Transverse colon (tissue), 4 donors: ENCODE data around the gene LTA. TPM values are rescaled to one million over a fixed set of nuclear protein-coding genes. Genes with fewer than 3 reads are reported as not detected.

Experiments
- DNase-seq: peaks from one replicate; pipeline ENCODE4 v3.0.0-alpha.2; 2019
- H3K27ac ChIP-seq, 4 donors: fragments of 200-600 bp; sonication (generic); 2 replicates each; pipeline ENCODE4 v1.5.1; 2016 to 2018; ENCODE audit warnings: inconsistent platforms in 4 of 4
- H3K27me3 ChIP-seq: fragments of 200-600 bp; sonication (generic); 2 replicates; pipeline ENCODE4 v1.5.1; 2017; ENCODE audit warnings: inconsistent platforms
- H3K36me3 ChIP-seq, 4 donors: fragments of 200-600 bp; sonication (generic); 2 replicates each; pipeline ENCODE4 v1.5.1; 2017 to 2019; ENCODE audit warnings: inconsistent platforms in 4 of 4
- H3K4me1 ChIP-seq, 4 donors: fragments of 200-600 bp; sonication (generic); 2 replicates each; pipeline ENCODE4 v1.5.1; 2017 to 2020; ENCODE audit warnings: inconsistent platforms in 4 of 4
- H3K4me3 ChIP-seq, 4 donors: fragments of 200-600 bp; sonication (generic); 1 replicate in 1 of 4; 2 replicates in 3 of 4; pipeline versions ENCODE4 v1.5.1 to v1.6.1; 2017 to 2019; ENCODE audit warnings: inconsistent platforms in 4 of 4
- H3K9me3 ChIP-seq, 2 donors: fragments of 200-600 bp; sonication (generic); 2 replicates each; pipeline ENCODE4 v1.5.1; 2017 to 2019; ENCODE audit warnings: inconsistent platforms in 2 of 2
- CTCF ChIP-seq, 5 experiments: fragments of 200-600 bp in 3 of 5; fragments of 450-650 bp in 2 of 5; sonication (generic) in 3 of 5; IDR thresholded peaks; 1 replicate in 2 of 5; 2 replicates in 3 of 5; pipeline ENCODE4 v1.5.1; 2016 to 2017; ENCODE audit warnings: antibody characterized with exemption in 5 of 5, inconsistent platforms in 3 of 5, mild to moderate bottlenecking in 2 of 5, moderate library complexity in 1 of 5
- EP300 ChIP-seq: sonication (generic); formaldehyde crosslinking; IDR thresholded peaks from one replicate; pipeline ENCODE4 v1.6.1; 2017; ENCODE audit warnings: antibody characterized with exemption, low read depth
- POLR2A ChIP-seq: fragments of 450-650 bp; IDR thresholded peaks from one replicate; pipeline ENCODE4 v1.6.1; 2016; ENCODE audit warnings: antibody characterized with exemption, mild to moderate bottlenecking, moderate library complexity
- POLR2AphosphoS5 ChIP-seq, 3 donors: sonication (generic); formaldehyde crosslinking; IDR thresholded peaks; one replicate each; pipeline ENCODE4 v1.6.1; 2016; ENCODE audit warnings: antibody characterized with exemption in 3 of 3
- WGBS, 2 donors: methylation state at CpG; one replicate each; pipeline ENCODE4 v1.1.5; 2018; ENCODE audit warnings: low coverage in 1 of 2; 5-methylcytosine and 5-hydroxymethylcytosine counted together
- in situ Hi-C, 4 donors: fragments of 200-750 bp; cut with MboI; loops; one replicate each; pipeline versions ENCODE4 v1.15.0 to v1.15.1; 2017; ENCODE audit warnings: low sequenced_read_pairs in 3 of 4, low pct_ligation_motif_present in 1 of 4, low pct_unique_long_range_greater_than_20kb in 1 of 4
- intact Hi-C: fragments of 100-400 bp; cut with DNase I; formaldehyde crosslinking; loops from one replicate; pipeline ENCODE4 v1.15.1; 2023; ENCODE audit warnings: low total_unique reads
- total RNA-seq, 4 donors: library from RNA; depleted of rRNA; stranded (reverse); fragments of >200 nt; gene quantifications; one replicate each; pipeline ENCODE4 v1.1.0, GENCODE V29; 2016

The LTA gene
- not detected for total RNA-seq

GRCh38 chr6:31572041-31572911, at the start of gene LTA:
LTA (plus strand) TSS chr6:31572289; CDS start chr6:31572743, 454 bp downstream.
- in situ Hi-C loops (no loop called here), intact Hi-C loops (no loop called here)
- TF ChIP-seq POLR2A: peak; percentile 35
- TF ChIP-seq POLR2AphosphoS5 (IDR thresholded peaks at IDR 0.05): no peak
- no peak for TF ChIP-seq CTCF (IDR thresholded peaks at IDR 0.05)
- TF ChIP-seq EP300: no peak
- H3K27ac ChIP-seq: peak within 1 kb of the TSS; percentile 17 to 67 (median 58)
- H3K4me1 ChIP-seq: peaks cover 0 to 13% (median 0%) of the 10 kb centered on the region in 4 donors
- no peaks in the 10 kb centered on the region for H3K9me3 ChIP-seq
- peak within 1 kb of the TSS in 1 of 4 donors; percentile 28 for H3K4me3 ChIP-seq
- peaks cover 5% of the 10 kb centered on the region for H3K27me3 ChIP-seq
- DNase-seq: peak; percentile 43
- 73 to 86% methylated on average over 9 to 23 of the region's 27 CpGs for WGBS, 2 donors
- H3K36me3 ChIP-seq: no peaks in the 10 kb centered on the region

GRCh38 chr6:31525553-31525931, 46.5 kb upstream of the LTA start:
- Histone ChIP-seq H3K9me3 (no peaks in the 10 kb centered on the region), H3K27me3 (no peaks in the 10 kb centered on the region), H3K4me1 (no peaks in the 10 kb centered on the region), H3K36me3 (peaks cover 0 to 6% (median 3%) of the 10 kb centered on the region in 4 donors), H3K4me3 (no peak overlapping the region), H3K27ac (no peak overlapping the region)
- in situ Hi-C loops: no loop called here
- no peak for TF ChIP-seq EP300
- no peak for TF ChIP-seq POLR2AphosphoS5 (IDR thresholded peaks at IDR 0.05)
- TF ChIP-seq POLR2A: no peak
- no peak for TF ChIP-seq CTCF (IDR thresholded peaks at IDR 0.05)
- intact Hi-C loops: no loop called here
- no peak for DNase-seq
- 70 to 72% methylated on average over 5 to 8 of the region's 8 CpGs for WGBS, 2 donors

- TF ChIP-seq POLR2AphosphoS5 (IDR thresholded peaks at IDR 0.05) (no peak), EP300 (no peak), CTCF (IDR thresholded peaks at IDR 0.05) (no peak), POLR2A (no peak)
- Histone ChIP-seq H3K27ac (no peak overlapping the region), H3K27me3 (no peaks in the 10 kb centered on the region), H3K9me3 (no peaks in the 10 kb centered on the region), H3K4me1 (no peaks in the 10 kb centered on the region), H3K4me3 (no peak overlapping the region), H3K36me3 (peaks cover 0 to 11% (median 7%) of the 10 kb centered on the region in 4 donors)
- intact Hi-C loops (no loop called here), in situ Hi-C loops (no loop called here)
- 60 to 61% methylated on average over 2 to 4 of the region's 4 CpGs for WGBS, 2 donors
- DNase-seq: no peak
These were observed 46.0 kb upstream of the LTA start for GRCh38 chr6:31525932-31526591.

DNA sequence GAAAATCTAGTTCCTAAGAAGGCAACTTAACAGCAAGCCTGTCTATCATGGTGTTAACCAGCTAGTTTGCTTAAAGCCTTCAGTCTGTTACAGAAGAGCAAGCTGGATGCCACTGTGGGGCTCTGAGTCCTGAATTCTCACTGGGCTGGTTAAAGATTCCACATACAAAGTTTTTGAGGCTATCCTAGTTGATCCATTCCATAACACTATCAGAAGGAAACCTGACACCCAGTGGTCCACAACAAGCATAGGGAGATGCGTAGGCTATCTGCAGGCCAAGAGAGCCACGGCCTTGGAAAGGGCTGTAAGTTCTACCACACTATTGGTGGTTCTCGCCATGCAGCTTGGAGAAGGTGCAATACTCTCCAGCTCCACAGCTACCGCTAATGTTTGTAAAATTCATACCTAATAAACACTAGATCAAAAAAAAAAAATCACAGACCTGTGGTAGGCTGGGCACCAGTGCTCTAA, 43.7 kb upstream of the LTA start:
- Histone ChIP-seq H3K36me3 (peaks cover 0 to 32% (median 18%) of the 10 kb centered on the region in 4 donors), H3K27me3 (no peaks in the 10 kb centered on the region), H3K27ac (no peak overlapping the region), H3K4me3 (no peak overlapping the region), H3K9me3 (no peaks in the 10 kb centered on the region), H3K4me1 (no peaks in the 10 kb centered on the region)
- TF ChIP-seq EP300 (no peak), POLR2AphosphoS5 (IDR thresholded peaks at IDR 0.05) (no peak), CTCF (IDR thresholded peaks at IDR 0.05) (no peak), POLR2A (no peak)
- in situ Hi-C loops: no loop called here
- WGBS, 2 donors: 80 to 88% methylated on average over 1 to 4 of the region's 4 CpGs
- DNase-seq: no peak
- intact Hi-C loops: no loop called here
